GM18505 (cell line): Measurements from ENCODE around the gene RORC.

Experiments
- ATAC-seq: cut with Tn5 transposase; IDR thresholded peaks from one replicate; pipeline ENCODE4 v1.9.1; 2021; ENCODE audit not compliant: unreplicated experiment
- POLR2A ChIP-seq: IDR thresholded peaks from 4 replicates; pipeline ENCODE4 v1.6.1; 2011; ENCODE audit warnings: borderline replicate concordance; ENCODE audit not compliant: insufficient read depth, insufficient read length; ENCODE audit errors: extremely low read depth

RORC gene

GRCh38 chr1:151838222-151839081 lies 6.8 kb upstream of the RORC start:
- TF ChIP-seq POLR2A = no peak
- ATAC-seq = no peak

DNA sequence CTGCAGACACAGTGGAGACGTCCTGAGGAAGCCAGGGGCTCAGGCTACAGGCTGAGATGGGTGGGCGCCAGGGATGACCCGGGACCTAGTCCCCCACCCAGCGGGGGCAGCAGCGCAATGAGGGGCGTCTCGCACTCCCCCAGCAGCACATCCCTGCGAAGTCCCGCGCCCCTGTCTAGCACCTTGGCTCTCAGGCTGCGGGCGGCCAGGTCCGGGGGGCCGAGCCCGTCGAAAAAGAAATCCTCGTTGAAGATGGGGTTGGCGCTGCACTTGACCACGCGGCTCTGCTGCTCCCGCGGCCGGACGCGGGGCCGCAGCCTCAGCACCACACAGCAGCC lies 6.3 kb upstream of the RORC start:
- no peak for ATAC-seq
- TF ChIP-seq POLR2A = no peak

DNA sequence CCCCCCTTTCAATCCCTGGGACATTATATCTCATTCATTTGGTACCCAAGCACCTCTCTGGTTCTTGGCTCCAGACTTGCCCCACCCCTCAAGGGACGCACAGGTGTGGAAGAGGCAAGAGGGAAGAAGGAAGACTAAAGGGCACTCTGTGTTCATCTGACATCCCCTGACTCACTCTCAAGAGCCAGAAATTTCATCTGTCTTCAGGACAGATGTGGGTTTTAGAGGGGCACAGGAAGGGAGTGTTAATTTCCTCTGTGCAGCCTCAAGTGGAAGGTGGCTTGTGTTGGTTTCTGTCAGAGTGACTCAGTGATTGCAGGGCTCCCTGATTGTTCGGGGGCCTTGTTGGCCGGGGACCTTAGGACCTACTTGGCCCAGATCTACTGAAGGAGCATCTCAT lies 5.6 kb upstream of the RORC start:
- TF ChIP-seq POLR2A = no peak
- no peak for ATAC-seq

DNA sequence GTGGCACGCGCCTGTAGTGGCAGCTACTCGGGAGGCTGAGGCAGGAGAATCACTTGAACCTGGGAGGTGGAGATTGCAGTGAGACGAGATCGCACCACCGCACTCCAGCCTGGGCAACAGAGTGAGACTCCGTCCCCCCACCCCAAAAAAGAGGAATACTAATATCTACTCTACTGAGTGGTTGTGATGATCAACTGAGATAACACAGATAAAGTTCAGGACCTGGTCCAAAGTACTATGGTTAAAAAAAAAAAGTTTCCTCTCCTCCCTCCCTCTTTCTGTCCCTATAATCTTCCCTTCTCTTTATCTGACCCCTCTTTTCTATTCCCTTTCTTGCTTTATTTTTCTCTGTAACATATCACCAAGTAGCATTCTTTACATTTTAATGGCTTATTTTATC lies 4.0 kb upstream of the RORC start:
- no peak for ATAC-seq
- TF ChIP-seq POLR2A = no peak

DNA sequence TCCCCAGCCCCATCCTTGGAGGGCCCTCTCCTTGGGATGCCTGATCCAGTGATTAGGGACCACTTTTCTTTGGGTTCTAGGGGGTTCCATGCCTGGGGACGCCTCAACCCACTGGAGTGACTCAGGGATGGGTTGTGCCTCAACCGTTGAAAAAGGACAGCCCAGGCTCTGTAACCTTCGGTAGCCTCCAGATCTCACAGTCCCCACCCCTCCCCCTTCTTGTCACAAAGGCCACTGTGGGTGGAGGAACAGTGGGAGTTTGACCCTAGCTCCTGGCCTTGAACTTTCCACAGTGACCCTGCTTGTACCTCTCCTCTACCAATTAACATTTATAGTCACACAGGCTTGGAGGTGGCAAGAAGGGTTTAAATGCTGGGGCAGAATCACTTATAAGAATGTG lies 2.6 kb upstream of the RORC start:
- TF ChIP-seq POLR2A = no peak
- ATAC-seq = no peak

GRCh38 chr1:151833172-151833900 lies 1.7 kb upstream of the RORC start:
- no peak for ATAC-seq

GRCh38 chr1:151832318-151832980 lies 847 bp upstream of the RORC start:
- no peak for TF ChIP-seq POLR2A
- ATAC-seq = no peak

More at GRCh38 chr1:151833172-151833900, 1.7 kb upstream of the RORC start:
- no peak for TF ChIP-seq POLR2A

DNA sequence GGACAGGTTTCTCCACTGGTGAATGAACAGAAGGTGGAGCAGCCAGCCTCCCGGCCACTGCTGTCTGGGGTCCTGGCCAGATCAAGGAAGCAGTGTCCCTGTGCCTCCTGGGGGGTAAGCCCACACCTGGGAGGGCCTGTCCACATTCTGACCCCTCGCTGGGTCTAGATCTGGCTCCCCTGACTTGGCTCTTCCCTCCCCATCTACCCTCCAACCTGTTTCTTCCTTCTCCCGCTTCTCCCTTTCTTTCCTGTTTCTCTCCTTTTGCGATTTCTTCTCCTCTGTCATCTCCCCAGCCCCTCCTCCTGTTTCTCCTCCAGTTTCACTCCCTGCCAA lies 378 bp downstream of the RORC start:
- no peak for ATAC-seq
- no peak for TF ChIP-seq POLR2A

DNA sequence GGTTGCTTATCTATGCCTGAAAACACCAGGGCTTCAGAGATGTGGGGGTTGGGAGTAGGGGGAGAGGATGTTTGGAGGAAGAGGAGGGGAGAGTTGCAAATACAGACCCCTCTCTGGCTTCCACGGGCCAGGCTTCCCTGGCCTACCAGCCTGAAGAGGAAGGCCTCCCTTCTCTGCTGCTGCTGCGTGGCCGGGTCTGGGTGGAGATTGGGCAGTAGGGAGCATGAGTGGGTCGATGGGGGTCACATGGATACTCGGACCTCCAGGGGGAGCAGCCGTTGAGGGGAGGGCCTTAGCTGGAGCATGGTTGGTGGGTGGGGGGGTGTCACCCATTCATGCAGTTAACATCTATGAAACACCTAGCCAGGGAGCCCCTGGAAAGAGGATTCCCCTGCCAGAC lies 1.5 kb downstream of the RORC start:
- no peak for TF ChIP-seq POLR2A
- no peak for ATAC-seq

GRCh38 chr1:151829352-151830046 lies 2.1 kb downstream of the RORC start:
- ATAC-seq = no peak

DNA sequence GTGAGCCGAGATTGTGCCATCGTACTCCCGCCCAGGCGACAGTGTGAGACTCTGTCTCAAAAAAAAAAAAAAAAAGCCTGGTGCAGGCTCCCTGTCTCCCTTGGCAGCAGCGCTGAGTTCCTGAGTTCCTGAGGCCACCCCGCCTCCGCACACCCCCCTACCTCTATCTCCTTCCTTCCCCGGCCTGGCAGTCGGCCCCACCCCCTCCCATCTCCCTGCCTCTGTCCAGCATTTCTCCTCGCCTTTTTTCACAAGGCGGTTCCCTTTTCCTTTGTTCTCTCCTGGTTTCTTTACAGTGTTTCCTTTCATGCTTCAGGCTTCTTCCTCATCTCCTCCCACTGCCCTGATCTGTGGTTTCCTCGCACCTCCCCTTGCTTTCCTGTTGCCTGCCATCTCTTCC lies 2.7 kb downstream of the RORC start:
- TF ChIP-seq POLR2A = no peak
- ATAC-seq = no peak

More at GRCh38 chr1:151829352-151830046, 2.1 kb downstream of the RORC start:
- TF ChIP-seq POLR2A = no peak

GRCh38 chr1:151827853-151828252 lies 3.7 kb downstream of the RORC start:
- no peak for ATAC-seq
- no peak for TF ChIP-seq POLR2A
